HepG2 (cell line): ENCODE measurements around the gene PLB1. TPM values are rescaled to one million over a fixed set of nuclear protein-coding genes. Genes with fewer than 3 reads are reported as not detected.
A peak's percentile ranks its signal among the peaks of the same experiment; 100 is the strongest.

ENCODE experiments used
- ARID4A ChIP-seq: sonication (generic); formaldehyde crosslinking; IDR thresholded peaks from 2 replicates; pipeline ENCODE4 v1.5.0; 2020; ENCODE audit warnings: mild to moderate bottlenecking, missing genetic modification reagents, borderline replicate concordance
- HBP1 ChIP-seq: IDR thresholded peaks from 2 replicates; pipeline ENCODE4 v1.6.1; 2016; ENCODE audit warnings: low read depth, control low read depth
- RBAK ChIP-seq: sonication (generic); formaldehyde crosslinking; IDR thresholded peaks from 2 replicates; pipeline ENCODE4 v1.5.1; 2020; ENCODE audit warnings: mild to moderate bottlenecking, missing genetic modification reagents
- SNAPC4 ChIP-seq: sonication (generic); formaldehyde crosslinking; IDR thresholded peaks from 2 replicates; pipeline ENCODE4 v1.4.0; 2020; ENCODE audit warnings: mild to moderate bottlenecking, missing genetic modification reagents
- TCF12 ChIP-seq, 2 experiments: fragments of 450-650 bp in 1 of 2; sonication (generic) in 1 of 2; formaldehyde crosslinking in 1 of 2; IDR thresholded peaks; 2 replicates each; pipeline versions ENCODE4 v1.6.1 to v1.8.0; 2017 to 2022; ENCODE audit warnings: antibody characterized with exemption in 1 of 2, mild to moderate bottlenecking in 1 of 2, missing genetic modification reagents in 1 of 2, moderate library complexity in 1 of 2
- ZNF746 ChIP-seq: sonication (generic); formaldehyde crosslinking; IDR thresholded peaks from 2 replicates; pipeline ENCODE4 v1.8.0; 2022; ENCODE audit warnings: mild to moderate bottlenecking, missing genetic modification reagents
- polyA plus RNA-seq, 8 experiments: library from polyadenylated mRNA; depleted of rRNA in 3 of 8; stranded (reverse) in 7 of 8; unstranded in 1 of 8; fragments of >200 nt; fragmentation: Illumina TruSeq in 4 of 8; extraction: Trizol in 4 of 8; gene quantifications; 2 replicates each; pipeline versions ENCODE4 v1.2.1 to v1.2.3, GENCODE V29; 2011 to 2016; ENCODE audit warnings: low read depth in 4 of 8, missing spikeins in 1 of 8, mixed read lengths in 1 of 8; ENCODE audit not compliant: insufficient read depth in 1 of 8
- total RNA-seq, 5 experiments: library from RNA; depleted of rRNA; stranded (reverse); fragments of >200 nt; fragmentation: Illumina TruSeq; extraction: Trizol; gene quantifications; 2 replicates each; pipeline ENCODE4 v1.2.3, GENCODE V29; 2016; ENCODE audit warnings: low read depth in 1 of 5

PLB1 gene
- total and polyA plus RNA-seq, 2 of the 13 experiments (the other 11 are each of a cell fraction or from before 2014, with no cell fraction given), result 0.20 to 1.8 TPM

- TF ChIP-seq SNAPC4 (CRISPR knock-in tag) (0 out of 2 replicates have a peak, but pooled peaks have one; percentile 43), HBP1 (CRISPR knock-in tag) (no peak), ZNF746 (CRISPR knock-in tag) (no peak), ARID4A (CRISPR knock-in tag) (0 out of 2 replicates have a peak, but pooled peaks have one; percentile 13), TCF12 (IDR thresholded peaks at IDR 0.05) (no peak), TCF12 (CRISPR knock-in tag; IDR thresholded peaks at IDR 0.05) (peak; percentile 64; the same call in 1 of the 2 replicates), RBAK (CRISPR knock-in tag) (no peak)
- TF ChIP-seq, all 625 proteins: peak for 11
These were observed 121.8 kb downstream of the PLB1 start (continued) for GRCh38 chr2:28617502-28618184.
